Thymus (tissue), 11 donors: ENCODE data around the gene DHRS7B. TPM values are rescaled to one million over a fixed set of nuclear protein-coding genes. Genes with fewer than 3 reads are reported as not detected.

ENCODE experiments used
- DNase-seq, 9 donors: peaks; one replicate each; pipeline ENCODE4 v3.0.0-alpha.2; 2013; ENCODE audit warnings: low spot score in 9 of 9, low read depth in 6 of 9, missing footprints in 1 of 9
- H3K27ac ChIP-seq, 2 donors: one replicate each; pipeline ENCODE4 v1.5.1; 2013; ENCODE audit warnings: control low read depth in 1 of 2, low read depth in 1 of 2, low read length in 1 of 2, mild to moderate bottlenecking in 1 of 2, moderate library complexity in 1 of 2
- H3K27me3 ChIP-seq, 2 donors: one replicate each; pipeline ENCODE4 v1.5.1; 2013; ENCODE audit warnings: low read length in 1 of 2; ENCODE audit not compliant: control insufficient read depth in 2 of 2, insufficient read depth in 1 of 2
- H3K36me3 ChIP-seq, 2 donors: one replicate each; pipeline ENCODE4 v1.5.1; 2013; ENCODE audit warnings: low read length in 1 of 2, mild to moderate bottlenecking in 1 of 2, moderate library complexity in 1 of 2; ENCODE audit not compliant: control insufficient read depth in 2 of 2, insufficient read depth in 2 of 2
- H3K4me1 ChIP-seq, 2 donors: one replicate each; pipeline ENCODE4 v1.5.1; 2013; ENCODE audit warnings: low read length in 2 of 2; ENCODE audit not compliant: control insufficient read depth in 2 of 2, insufficient read depth in 2 of 2
- H3K4me3 ChIP-seq, 2 donors: one replicate each; pipeline ENCODE4 v1.5.1; 2013; ENCODE audit warnings: low read length in 2 of 2, control low read depth in 1 of 2, mild to moderate bottlenecking in 1 of 2
- H3K9me3 ChIP-seq, 2 donors: one replicate each; pipeline ENCODE4 v1.5.1; 2013; ENCODE audit warnings: low read length in 1 of 2, mild to moderate bottlenecking in 1 of 2; ENCODE audit not compliant: control insufficient read depth in 2 of 2, insufficient read depth in 1 of 2
- WGBS: extraction: QIAGEN DNeasy Blood & Tissue Kit; methylation state at CpG from one replicate; pipeline ENCODE4 v1.1.7; 2013; 5-methylcytosine and 5-hydroxymethylcytosine counted together
- polyA plus RNA-seq: library from polyadenylated mRNA; stranded (reverse); fragments of 200-250 nt; gene quantifications from one replicate; pipeline ENCODE4 v1.2.3, GENCODE V29; 2013
- total RNA-seq: library from RNA; stranded (reverse); fragments of 120-200 nt; gene quantifications from one replicate; pipeline ENCODE4 v1.2.4, GENCODE V29; 2013
- donor health status: healthy.

DHRS7B gene
- total and polyA plus RNA-seq, 2 donors, result 17.5 to 22.8 TPM

GRCh38 chr17:21201298-21201595, 74.5 kb downstream of the DHRS7B start:
- 75% methylated on average over 5 of the region's 5 CpGs for WGBS
- Histone ChIP-seq H3K27me3 (no peaks in the 10 kb centered on the region), H3K27ac (peak overlapping the region in 1 of 2 donors; percentile 2), H3K36me3 (peaks cover 21 to 61% of the 10 kb centered on the region in 2 donors), H3K4me3 (no peak overlapping the region), H3K9me3 (no peaks in the 10 kb centered on the region), H3K4me1 (peaks cover 0 to 7% of the 10 kb centered on the region in 2 donors)
- no peak for DNase-seq

GRCh38 chr17:21201874-21202273, 75.1 kb downstream of the DHRS7B start:
- Histone ChIP-seq H3K9me3 (no peaks in the 10 kb centered on the region), H3K36me3 (peaks cover 23 to 59% of the 10 kb centered on the region in 2 donors), H3K27ac (no peak overlapping the region), H3K4me3 (no peak overlapping the region), H3K27me3 (no peaks in the 10 kb centered on the region), H3K4me1 (peaks cover 0 to 7% of the 10 kb centered on the region in 2 donors)
- DNase-seq, result no peak
- 98% methylated on average over 11 of the region's 11 CpGs for WGBS

- Histone ChIP-seq H3K4me3 (no peak overlapping the region), H3K4me1 (peaks cover 0 to 7% of the 10 kb centered on the region in 2 donors), H3K36me3 (peaks cover 17 to 56% of the 10 kb centered on the region in 2 donors), H3K9me3 (no peaks in the 10 kb centered on the region), H3K27ac (no peak overlapping the region), H3K27me3 (no peaks in the 10 kb centered on the region)
- DNase-seq, result no peak
- 93% methylated on average over 12 of the region's 12 CpGs for WGBS
Measured at GRCh38 chr17:21202512-21202911, 75.7 kb downstream of the DHRS7B start.

- Histone ChIP-seq H3K4me1 (peaks cover 0 to 7% of the 10 kb centered on the region in 2 donors), H3K36me3 (peaks cover 18 to 56% of the 10 kb centered on the region in 2 donors), H3K27ac (no peak overlapping the region), H3K27me3 (no peaks in the 10 kb centered on the region), H3K4me3 (no peak overlapping the region), H3K9me3 (no peaks in the 10 kb centered on the region)
- 97% methylated on average over 9 of the region's 9 CpGs for WGBS
- no peak for DNase-seq
Measured at GRCh38 chr17:21204935-21205334, 78.2 kb downstream of the DHRS7B start.

GRCh38 chr17:21208352-21208751, 81.6 kb downstream of the DHRS7B start:
- no peak overlapping the region for H3K27ac ChIP-seq
- 97% methylated on average over 7 of the region's 7 CpGs for WGBS

GRCh38 chr17:21209511-21210175, 82.9 kb downstream of the DHRS7B start:
- Histone ChIP-seq H3K27ac (peak overlapping the region in 1 of 2 donors; percentile 25), H3K4me1 (peaks cover 24 to 27% of the 10 kb centered on the region in 2 donors), H3K27me3 (no peaks in the 10 kb centered on the region), H3K4me3 (no peak overlapping the region), H3K9me3 (no peaks in the 10 kb centered on the region), H3K36me3 (peaks cover 30 to 40% of the 10 kb centered on the region in 2 donors)
- WGBS, result 97% methylated on average over 17 of the region's 17 CpGs
- DNase-seq, result no peak

More at GRCh38 chr17:21208352-21208751, 81.6 kb downstream of the DHRS7B start:
- Histone ChIP-seq H3K9me3 (no peaks in the 10 kb centered on the region), H3K4me1 (peaks cover 24 to 27% of the 10 kb centered on the region in 2 donors), H3K4me3 (no peak overlapping the region), H3K27me3 (no peaks in the 10 kb centered on the region), H3K36me3 (peaks cover 30 to 42% of the 10 kb centered on the region in 2 donors)
- no peak for DNase-seq

GRCh38 chr17:21210411-21211076, 83.8 kb downstream of the DHRS7B start:
- WGBS, result 70% methylated on average over 15 of the region's 15 CpGs
- peaks cover 26 to 35% of the 10 kb centered on the region in 2 donors for H3K4me1 ChIP-seq
- no peak for DNase-seq

GRCh38 chr17:21211825-21212479, 85.2 kb downstream of the DHRS7B start:
- Histone ChIP-seq H3K4me1 (peaks cover 26 to 39% of the 10 kb centered on the region in 2 donors), H3K36me3 (peaks cover 28 to 32% of the 10 kb centered on the region in 2 donors), H3K27me3 (no peaks in the 10 kb centered on the region), H3K4me3 (no peak overlapping the region), H3K27ac (no peak overlapping the region), H3K9me3 (no peaks in the 10 kb centered on the region)
- no peak for DNase-seq
- WGBS, result 95% methylated on average over 9 of the region's 9 CpGs

More at GRCh38 chr17:21210411-21211076, 83.8 kb downstream of the DHRS7B start:
- Histone ChIP-seq H3K36me3 (peaks cover 30 to 36% of the 10 kb centered on the region in 2 donors), H3K27ac (peak overlapping the region in 1 of 2 donors; percentile 25), H3K9me3 (no peaks in the 10 kb centered on the region), H3K27me3 (no peaks in the 10 kb centered on the region), H3K4me3 (no peak overlapping the region)
